Measurements from ENCODE around the gene LILRA6.
"Not testable (repeated sequence)": the region's sequence is repeated elsewhere in the genome, so short reads cannot be mapped to it uniquely, and the experiment has no call there.

Gene LILRA6

DNA sequence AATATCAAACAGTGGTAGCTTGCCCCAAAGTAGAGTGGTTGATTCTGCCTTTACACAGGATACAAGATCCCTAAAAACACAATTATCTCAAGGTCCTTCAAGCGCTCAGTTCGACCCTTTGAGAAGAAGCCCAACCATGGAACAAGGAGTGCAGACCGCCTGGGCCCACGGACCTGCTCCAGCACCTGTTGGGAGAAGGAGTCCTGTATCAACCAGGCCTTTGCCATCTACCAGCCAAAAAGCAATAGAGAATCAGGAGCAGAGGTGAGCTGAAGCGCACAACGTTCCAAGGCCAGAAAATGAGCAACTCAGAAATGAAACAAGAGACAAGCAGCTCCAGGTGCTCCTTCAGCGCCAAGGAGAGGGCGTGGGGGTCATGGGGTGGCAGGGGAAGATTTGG is 13.4 kb downstream of the LILRA6 start:
- DNase-seq = no peak

DNA sequence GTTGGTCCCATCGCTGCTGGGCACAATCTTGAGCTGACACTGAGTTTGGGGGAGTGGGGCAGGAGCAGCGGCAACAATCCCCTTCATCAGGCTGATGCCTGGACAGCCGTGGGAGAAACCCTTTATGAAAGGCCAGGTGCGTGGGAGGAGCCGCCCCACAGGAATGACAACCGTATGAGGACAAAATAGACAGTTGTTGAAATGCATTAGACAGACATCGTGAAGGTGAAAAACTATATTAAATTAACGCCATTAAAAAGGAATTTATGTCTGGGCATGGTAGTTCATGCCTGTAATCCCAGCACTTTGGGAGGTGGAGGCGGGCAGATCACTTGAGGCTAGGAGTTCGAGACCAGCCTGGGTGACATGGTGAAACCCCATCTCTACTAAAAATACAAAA is 18.0 kb downstream of the LILRA6 start:
- not testable (repeated sequence) for DNase-seq

DNA sequence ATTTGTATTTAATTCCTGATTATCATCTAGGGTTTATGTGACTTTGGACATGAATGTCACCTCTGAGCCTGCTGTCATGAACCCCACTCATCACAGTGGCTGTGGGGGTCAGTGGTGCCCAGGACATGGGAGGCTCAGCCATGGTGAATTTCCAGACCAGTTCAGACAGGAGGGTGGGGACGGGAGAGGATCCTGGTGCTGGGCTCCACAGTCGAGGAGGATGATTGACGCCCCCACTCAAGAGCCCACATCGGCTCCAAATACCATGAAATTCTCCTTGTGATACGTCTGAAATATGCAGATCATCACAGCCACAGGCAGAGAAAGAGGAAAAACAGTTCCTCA is 18.7 kb downstream of the LILRA6 start:
- not testable (repeated sequence) for DNase-seq

DNA sequence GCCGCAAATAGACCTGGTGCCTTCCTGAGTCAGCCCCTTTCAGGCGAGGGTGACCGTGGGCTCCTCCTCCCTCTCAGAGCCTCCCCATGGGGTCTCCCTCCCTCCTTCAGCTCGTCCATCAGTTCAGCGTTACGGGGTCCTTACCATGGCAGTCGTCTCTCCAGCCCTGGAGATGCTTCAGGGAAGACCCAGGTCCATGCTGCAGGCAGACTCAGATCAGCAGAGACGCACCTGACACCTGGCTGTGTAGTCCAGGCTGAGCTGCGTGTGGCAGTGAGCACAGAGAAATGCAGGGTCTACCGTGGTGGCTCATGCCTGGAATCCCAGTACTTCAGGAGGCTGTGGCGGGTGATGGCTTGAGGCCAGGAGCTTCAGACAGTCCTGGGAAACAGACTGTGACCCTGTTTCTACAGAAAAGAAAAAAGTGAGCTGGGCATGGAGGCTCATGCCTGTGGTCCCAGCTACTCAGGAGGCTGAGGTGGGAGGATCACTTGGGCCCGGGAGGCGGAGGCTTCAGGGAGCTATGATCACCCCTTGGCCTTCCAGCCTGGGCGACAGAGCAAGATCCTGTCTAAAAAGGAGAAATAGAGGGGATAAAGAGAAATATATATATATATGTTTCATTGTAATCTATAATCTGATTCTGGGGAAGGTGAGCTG is 19.2 kb downstream of the LILRA6 start:
- DNase-seq = not testable (repeated sequence)

DNA sequence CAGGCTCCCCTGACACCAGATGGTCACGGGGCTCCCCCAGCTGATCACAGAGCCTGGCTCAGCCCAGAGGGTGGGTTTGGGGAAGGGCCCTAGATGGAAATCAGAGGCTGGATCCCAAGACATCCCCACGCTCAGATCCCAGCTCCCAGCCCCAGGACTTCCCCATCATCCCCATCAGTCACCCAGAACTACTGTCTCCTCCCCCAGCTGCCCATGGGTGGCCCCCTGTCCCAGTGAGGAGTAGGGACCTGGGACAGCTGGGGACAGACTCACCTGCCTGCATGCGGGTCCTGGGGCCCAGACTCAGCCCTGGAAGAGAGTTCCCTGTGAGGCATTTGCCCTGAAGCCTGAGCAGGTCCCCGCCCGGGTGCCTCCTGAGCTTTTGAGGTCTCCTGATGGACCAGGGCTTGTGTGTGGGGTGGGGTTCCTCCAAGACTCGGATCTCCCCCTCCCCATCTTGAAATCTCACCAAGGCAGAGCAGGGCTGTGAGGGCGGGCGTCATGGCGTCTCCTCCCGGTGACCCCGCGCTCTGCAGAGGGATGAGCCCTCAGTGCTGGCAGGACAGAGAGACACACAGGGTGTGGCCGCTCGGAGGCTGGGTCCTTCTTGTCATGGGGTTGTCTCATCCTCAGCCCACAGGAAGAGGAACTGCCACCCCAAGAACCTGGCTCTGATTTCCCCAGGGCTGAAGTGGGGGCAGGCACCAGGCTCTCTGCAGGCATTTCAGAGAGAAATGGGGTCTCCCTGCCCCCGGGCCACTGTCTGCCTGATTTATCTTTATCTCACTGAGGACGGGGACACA is 19.9 kb downstream of the LILRA6 start, which contains the start of gene LILRB3:
Gene LILRB3, minus strand, starts transcription at position 534 of the 803 bp plus-strand sequence. Its CDS starts 31 bp downstream, at position 503.
- DNase-seq = peak in 1 of 2 donors; percentile 60

DNA sequence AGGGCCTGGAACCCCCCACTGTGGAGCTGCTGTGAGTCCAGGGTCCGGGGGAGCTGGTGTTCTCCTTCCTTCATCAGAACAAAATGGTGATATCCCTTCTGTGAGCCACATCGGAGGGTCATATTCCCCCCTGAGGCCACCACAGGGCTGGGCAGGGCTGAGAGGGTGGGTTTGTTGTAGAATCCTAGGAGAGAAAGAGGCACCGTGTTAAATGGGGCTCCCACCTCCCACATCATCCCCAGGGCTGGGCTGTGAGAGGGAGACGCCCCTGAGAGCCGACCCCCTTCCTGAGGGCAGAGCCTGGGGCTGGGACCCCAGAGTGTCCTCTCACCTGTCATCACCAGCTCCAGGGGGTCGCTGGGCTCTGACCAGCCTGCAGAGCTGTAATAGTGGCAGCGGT is 20.6 kb downstream of the LILRA6 start:
- not testable (repeated sequence) for DNase-seq

DNA sequence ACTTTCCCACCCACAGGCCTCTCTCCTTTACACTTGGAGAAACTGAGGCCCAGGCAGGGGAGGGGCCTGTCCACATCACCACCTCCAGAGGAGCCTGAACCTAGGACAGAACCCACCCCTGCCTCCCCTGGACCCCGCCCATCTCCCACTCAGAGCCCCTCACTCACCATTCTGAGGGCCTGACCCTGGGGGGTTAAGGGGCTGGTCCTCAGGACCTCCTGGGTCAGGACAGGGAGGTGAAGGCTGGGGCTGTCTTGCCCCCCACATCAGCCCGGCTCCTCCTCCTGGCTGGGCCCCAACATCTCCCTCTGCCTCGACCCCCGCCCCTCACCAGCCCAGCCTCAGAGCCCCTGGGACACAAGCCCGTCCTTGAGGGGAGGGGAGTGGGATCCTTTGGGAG is 22.9 kb downstream of the LILRA6 start:
- DNase-seq = not testable (repeated sequence)

DNA sequence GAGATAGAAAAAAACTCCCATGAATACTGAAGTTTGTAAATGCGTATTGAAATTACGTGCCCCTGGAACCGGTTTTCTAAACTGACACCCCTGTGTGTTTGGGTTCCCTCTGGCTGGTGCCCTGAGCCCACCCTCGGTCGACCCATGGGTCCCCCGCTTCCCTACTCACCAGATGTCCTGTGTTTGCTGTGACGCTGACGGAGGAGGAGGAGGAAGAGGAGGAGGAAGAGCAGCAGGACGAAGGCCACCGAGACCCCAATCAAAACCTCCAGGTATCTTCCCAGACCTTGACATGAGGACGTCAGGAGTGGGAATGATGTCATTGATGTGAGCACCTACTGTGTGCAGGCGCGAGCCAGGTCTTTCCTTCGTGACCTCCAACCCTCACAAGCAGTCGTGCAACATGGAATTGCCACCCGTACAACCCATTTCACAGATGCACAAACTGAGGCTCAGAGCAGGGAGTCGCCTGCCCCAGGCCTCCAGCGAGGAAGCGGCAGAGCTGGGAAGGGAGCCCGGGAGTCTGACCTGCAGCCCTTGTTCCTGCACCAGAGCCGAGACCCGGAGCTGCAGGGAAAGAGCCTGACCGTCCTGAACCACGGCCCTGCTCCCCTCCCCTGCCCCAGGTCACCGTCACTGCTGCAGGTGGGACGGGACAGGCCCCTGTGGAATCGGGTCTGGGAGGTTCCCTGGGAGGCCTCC is 23.5 kb downstream of the LILRA6 start:
- no peak for DNase-seq

DNA sequence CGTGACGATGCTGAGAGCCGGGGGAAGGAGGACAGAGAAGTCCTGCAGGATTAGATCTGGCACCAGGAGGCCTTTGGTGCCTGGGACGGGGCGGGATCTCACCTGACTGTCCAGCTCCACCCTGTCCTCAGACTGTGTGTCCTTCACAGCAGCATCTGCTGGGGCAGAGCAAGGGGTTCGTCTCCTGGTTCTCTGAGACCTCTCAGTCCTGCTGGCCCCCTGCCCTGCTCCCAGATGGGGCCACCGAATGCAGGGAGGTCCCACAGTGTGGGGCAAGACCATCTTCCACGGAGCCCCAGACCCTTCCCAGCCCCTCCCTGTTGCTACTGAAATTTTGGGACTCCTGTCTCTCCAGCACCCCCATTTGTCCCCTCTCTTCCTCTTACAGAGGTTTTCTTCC is 24.3 kb downstream of the LILRA6 start:
- no peak for DNase-seq

DNA sequence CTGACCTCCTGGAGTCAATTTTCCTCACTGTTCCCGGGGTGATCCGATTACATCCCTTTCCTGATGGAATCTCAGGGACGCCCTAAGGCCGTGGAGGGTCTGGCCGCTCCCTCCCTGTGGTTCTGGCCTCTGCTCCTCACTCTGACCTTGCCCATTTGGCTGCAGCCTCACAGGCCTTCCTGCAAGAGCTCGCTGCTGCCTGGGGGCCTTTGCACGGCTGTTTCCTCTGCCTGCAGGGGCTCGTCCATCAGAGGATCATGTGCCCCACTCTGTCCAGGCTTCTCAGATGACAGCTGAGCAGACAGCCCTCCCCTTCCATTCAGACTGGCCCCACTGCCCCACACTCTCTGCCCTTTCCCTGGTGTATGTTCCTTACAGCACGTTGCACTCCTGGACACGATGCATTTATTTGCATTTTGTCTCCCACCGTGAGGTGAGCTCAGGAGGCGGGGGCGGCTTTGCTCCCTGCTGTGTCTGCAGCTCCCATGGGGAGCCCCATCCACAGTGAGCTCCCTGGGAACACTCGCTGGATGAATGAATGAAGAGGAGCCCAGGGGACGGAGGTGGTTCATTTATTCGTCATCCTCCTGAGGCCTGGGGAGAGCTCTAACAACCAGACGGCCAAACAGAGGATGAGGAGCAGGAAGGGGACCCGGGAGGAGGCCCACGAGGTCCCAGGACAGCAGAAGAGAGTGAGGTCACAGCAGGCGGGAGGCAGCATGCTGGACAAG is 24.9 kb downstream of the LILRA6 start:
- DNase-seq = not testable (repeated sequence)

DNA sequence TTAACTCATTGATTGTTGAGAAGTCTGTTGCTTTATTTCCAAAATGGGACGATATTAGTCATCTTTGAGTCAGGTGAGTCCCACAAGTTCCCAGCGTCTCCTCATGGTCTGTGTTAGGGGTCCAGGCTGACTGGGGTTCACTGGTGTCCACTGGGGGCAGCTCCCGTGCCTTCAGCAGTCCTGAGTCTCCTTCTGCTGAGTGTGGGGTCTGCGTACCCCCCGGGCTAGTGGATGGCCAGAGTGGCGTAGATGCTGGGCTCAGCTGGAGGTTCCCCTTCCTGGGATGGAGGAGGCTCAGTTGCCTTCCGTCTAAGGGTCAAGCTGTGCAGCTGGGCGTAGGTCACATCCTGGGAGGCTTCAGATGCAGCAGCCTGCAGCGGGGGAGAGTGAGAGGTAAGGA is 25.7 kb downstream of the LILRA6 start:
- no peak for DNase-seq

DNA sequence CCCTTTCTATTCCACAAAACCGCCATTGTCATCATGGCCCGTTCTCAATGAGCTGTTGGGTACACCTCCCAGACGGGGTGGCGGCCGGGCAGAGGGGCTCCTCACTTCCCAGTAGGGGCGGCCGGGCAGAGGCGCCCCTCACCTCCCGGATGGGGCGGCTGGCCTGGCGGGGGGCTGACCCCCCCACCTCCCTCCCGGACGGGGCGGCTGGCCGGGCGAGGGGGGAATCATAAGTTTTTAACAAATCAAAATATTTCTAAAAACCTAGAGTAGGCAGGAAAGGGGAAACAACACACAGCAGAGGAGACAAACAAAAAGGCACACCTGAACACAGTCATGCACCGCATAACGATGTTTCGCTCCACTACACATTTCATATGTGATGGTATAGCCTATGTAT is 27.9 kb downstream of the LILRA6 start:
- not testable (repeated sequence) for DNase-seq

DNA sequence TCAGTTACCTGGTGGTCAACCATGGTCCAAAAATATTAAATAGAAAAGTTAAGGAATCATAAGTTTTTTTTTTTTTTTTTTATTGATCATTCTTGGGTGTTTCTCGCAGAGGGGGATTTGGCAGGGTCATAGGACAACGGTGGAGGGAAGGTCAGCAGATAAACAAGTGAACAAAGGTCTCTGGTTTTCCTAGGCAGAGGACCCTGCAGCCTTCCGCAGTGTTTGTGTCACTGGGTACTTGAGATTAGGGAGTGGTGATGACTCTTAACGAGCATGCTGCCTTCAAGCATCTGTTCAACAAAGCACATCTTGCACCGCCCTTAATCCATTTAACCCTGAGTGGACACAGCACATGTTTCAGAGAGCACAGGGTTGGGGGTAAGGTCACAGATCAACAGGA is 28.4 kb downstream of the LILRA6 start:
- DNase-seq = not testable (repeated sequence)

DNA sequence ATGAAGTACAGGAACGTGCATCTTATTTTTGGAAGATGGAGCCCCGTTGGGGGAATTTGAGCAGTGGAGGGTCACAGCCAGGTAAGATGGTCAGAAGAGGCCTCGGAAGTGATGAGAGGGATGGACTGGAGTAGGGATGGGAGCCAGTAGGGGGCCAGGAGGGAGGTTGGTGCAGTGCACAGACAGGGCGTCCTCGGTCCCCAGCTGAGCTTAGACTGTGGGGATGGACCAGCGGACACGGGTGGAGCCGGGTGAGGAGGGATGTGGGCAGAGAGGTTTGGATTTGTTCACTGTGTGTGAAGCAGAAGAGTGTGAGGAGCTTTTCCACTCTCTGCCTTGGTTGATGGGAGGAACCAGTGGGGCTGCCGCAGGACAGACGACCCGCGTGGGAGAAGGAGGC is 31.4 kb downstream of the LILRA6 start:
- DNase-seq = no peak

DNA sequence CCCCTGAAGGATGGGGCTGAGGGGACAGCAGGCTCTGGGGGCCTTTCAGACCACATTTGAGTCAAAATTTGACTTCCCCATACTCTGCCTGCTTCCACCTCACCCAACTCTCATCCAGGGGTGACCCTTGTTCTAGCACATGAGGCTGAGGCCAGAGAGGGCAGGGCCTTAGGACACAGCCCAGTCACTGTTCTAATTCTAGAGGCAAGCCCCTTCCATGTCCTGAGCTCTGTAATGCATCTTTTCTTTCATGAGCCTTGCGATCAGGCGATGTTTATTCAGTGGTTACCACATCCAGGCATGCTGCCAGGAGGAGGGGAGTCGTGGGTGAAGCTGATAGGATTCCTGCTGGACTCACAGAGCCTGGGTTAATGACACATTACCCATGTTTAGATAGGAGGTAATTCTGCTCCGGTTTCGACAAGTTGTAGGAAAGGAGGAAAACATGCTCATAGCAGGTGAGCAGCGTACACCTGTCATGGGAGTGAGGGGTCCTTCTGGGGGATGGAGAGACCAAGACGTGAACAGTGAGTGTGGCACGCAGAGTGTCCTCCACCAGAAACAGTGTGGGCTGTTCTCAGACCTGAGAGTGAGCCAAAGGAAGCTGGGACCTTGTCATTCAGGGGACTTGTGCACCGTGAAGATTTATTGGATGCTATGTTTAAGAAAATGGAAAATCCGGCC is 32.6 kb downstream of the LILRA6 start:
- DNase-seq = peak; percentile 31 to 50

DNA sequence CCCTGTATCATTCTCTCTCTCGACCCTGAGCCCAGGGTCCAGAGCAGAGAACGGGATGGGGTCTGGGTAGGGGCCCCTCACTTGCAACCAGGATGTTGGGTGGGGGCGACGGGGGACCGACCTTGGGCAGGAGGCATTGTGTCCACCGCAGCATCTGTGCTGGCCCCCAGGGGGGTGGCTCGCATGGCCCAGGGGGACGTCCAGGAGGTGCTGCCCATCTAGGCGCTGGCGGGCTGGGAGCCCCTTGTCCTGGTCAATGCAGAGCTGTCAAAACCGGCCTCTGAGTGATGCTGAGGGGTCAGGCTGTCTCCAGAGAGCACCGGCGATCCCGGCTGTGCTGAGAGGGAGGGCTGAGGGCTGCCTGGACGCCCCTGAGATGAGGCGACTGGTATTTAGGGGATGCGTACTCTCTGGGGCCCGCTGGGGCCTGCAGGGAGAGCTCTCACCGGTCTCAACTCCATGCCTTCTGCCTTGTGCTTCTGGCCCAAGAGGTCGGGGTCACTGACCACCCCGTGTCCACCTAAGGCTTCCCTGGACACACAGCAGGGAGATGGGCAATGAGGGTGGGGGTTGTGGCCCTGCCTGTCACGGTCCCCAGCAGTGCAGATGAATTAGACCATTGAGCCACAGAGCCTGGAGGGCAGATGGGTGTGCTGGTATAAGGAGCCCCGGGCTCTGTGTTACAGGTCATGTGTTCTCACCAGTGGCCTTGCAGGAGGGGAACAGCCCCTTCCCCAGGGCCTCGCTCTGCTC is 33.4 kb downstream of the LILRA6 start:
- DNase-seq = no peak

DNA sequence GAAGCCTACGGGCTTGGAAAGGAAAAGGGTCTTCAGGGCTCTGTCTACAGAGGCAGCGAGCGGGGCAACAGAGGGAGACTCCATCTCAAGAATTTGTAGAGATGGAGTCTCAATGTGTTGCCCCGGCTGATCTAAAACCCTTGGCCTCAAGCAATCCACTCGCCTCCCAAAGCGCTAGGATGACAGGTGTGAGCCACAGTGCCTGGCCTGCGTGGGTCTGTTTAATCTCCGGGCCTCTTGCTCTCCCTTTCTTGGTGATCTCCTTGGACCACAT is 33.9 kb downstream of the LILRA6 start:
- no peak for DNase-seq

DNA sequence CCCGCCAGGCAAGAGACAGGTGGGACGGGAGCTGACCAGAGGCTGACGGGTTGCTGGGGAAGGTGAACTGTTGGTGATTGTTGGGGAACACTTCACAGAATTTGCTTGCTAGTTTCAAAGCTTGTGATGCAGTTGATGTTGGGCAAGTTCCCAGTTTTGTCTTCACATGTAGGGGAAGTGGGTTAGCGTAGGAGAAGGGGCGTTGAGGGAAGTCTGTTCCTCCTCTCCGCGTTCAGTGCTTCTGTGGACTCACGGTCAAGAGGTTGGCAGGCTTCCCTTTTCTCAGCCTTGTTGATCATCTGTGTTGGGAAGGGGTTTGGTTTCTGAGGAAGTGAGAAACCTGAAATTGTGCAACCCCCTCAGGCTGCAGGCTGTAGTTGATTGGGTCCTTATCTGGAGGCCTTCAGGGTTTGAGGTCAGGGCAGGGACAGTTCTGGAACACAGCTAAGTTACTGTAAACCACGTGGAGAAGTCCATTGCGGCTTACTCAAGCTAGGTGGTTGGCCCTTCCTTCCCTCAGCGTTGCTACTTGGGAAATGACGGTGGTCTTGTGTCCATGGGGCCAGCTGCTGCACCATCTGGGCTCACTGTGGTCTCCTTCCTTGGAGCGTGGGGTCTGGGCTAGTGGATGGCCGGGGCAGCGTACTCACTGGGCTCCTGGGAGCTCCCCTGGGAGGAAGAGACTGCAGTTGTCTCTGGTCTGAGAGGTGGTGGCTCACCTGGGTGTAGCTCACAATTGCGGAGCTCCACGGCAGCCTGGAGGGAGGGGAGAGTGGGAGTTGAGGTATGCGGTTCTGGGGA is 34.4 kb downstream of the LILRA6 start:
- DNase-seq = peak; percentile 64 to 97

DNA sequence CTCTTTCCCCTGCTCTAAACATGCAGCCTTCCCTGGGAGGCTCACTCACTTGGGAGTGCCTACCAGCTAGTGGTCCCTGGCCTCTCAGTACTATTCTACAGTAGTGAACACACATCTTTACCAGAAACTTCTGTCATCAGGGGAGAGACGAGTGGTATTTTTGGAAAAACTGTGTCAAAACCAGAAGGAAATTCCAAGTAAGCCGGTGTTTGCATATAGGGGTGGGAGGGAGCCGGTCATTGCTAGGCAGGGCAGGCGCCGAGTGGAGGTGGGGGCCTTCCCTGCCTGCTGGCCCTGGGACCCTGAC is 35.0 kb downstream of the LILRA6 start:
- DNase-seq = no peak

DNA sequence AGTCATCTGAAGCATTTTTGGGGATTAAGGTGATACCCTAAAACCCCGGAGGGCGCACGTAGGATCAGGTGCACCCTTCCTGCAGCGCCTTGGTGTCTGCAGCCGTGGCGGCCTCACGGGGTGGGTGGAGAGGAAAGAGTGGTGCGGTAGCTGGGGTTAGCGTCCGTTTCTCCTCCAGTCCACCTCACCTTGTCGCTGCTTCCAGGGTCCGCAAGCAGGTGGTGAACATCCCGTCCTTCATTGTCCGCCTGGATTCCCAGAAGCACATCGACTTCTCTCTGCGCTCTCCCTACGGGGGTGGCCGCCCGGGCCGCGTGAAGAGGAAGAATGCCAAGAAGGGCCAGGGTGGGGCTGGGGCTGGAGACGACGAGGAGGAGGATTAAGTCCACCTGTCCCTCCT is 35.4 kb downstream of the LILRA6 start:
- not testable (repeated sequence) for DNase-seq

DNA sequence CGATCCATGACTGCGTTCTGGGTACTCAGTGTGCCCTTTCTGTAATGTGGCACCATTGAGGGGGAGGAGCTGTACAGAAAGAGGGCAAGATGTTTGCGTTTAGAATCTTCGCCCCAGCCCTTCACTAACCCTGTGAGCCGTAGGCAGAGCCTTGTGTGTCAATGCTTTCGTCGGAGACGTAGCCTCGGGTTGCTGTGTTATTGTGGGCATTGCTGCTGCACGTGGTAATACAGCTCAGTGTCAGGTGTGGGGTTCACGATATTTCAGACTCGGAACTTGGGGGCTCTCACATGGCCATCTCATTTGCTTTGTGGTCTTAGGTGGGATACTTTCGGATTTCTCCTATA is 35.8 kb downstream of the LILRA6 start:
- no peak for DNase-seq
